Duodenal mucosa (tissue), 2 donors: ENCODE data around the gene TBL2.
A peak's percentile ranks its signal among the peaks of the same experiment; 100 is the strongest.
"Not testable (repeated sequence)": the region's sequence is repeated elsewhere in the genome, so short reads cannot be mapped to it uniquely, and the experiment has no call there.

Source experiments
- H3K27ac ChIP-seq: one replicate; pipeline ENCODE4 v1.7.0; 2013; ENCODE audit warnings: low read depth, low read length
- H3K27me3 ChIP-seq, 2 donors: one replicate each; pipeline ENCODE4 v1.7.0; 2013; ENCODE audit warnings: low read length in 2 of 2, control low read depth in 1 of 2; ENCODE audit not compliant: insufficient read depth in 2 of 2, control insufficient read depth in 1 of 2
- H3K36me3 ChIP-seq, 2 donors: one replicate each; pipeline ENCODE4 v1.7.0; 2013; ENCODE audit warnings: low read length in 2 of 2, control low read depth in 1 of 2; ENCODE audit not compliant: insufficient read depth in 2 of 2, control insufficient read depth in 1 of 2
- H3K4me1 ChIP-seq, 2 donors: one replicate each; pipeline ENCODE4 v1.7.0; 2013; ENCODE audit warnings: low read length in 2 of 2, control low read depth in 1 of 2; ENCODE audit not compliant: insufficient read depth in 2 of 2, control insufficient read depth in 1 of 2
- H3K4me3 ChIP-seq, 2 donors: one replicate each; pipeline ENCODE4 v1.7.0; 2013; ENCODE audit warnings: low read length in 2 of 2, low read depth in 1 of 2
- H3K9ac ChIP-seq, 2 donors: one replicate each; pipeline ENCODE4 v1.7.0; 2013; ENCODE audit warnings: low read length in 2 of 2, low read depth in 1 of 2
- H3K9me3 ChIP-seq, 2 donors: one replicate each; pipeline ENCODE4 v1.7.0; 2013; ENCODE audit warnings: low read length in 2 of 2, control low read depth in 1 of 2; ENCODE audit not compliant: control insufficient read depth in 1 of 2

The TBL2 gene

GRCh38 chr7:73619394-73619793, 41.0 kb upstream of the TBL2 start:
- not testable (repeated sequence) for H3K36me3 ChIP-seq, H3K4me3 ChIP-seq, H3K9ac ChIP-seq, H3K9me3 ChIP-seq, H3K27ac ChIP-seq
- H3K4me1 ChIP-seq: peaks cover 7 to 18% of the 10 kb centered on the region in 2 donors
- peaks cover 3 to 10% of the 10 kb centered on the region in 2 donors for H3K27me3 ChIP-seq

DNA sequence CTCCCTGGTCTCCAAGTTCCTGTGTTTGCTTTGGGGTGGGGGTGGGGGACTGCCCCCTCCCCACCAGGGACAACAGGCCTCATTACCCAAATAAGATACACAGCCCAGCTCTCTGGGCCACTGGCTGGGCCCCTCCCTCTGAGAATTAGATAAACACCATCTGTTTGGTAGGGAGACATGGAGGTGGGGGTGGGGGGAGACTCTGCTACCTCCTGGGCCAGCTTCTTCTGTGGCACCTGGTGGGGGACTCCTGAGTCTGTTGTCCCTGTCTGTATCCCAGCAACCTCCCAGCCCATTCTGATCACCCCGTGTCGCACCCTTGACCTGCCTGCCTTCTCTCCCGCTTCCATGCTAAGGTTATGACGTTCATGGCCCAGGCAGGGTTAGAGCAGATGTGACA, 40.2 kb upstream of the TBL2 start:
- Histone ChIP-seq H3K9me3 (no peaks in the 10 kb centered on the region), H3K9ac (no peak overlapping the region), H3K27ac (no peak overlapping the region), H3K4me3 (no peak overlapping the region), H3K27me3 (peaks cover 3 to 9% of the 10 kb centered on the region in 2 donors), H3K4me1 (peaks cover 15 to 26% of the 10 kb centered on the region in 2 donors), H3K36me3 (peaks cover 0 to 7% of the 10 kb centered on the region in 2 donors)

DNA sequence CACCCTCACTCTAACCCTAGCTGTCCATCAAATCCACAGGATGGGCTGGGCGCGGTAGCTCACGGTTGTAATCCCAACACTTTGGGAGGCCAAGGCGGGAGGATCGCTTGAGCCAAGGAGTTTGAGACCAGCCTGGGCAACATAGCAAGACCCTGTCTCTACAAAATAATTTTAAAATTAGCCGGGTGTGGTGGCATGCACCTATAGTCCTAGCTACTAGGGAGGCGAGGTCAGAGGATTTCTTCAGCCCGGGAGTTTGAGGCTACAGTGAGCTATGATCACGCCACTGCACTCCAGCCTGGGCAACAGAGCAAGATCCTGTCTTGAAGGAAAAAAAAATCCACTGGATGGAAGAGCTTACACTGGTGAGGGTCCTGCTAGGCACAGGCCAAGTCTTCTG, 39.1 kb upstream of the TBL2 start:
- H3K9me3 ChIP-seq, H3K36me3 ChIP-seq, H3K4me3 ChIP-seq, H3K9ac ChIP-seq, H3K27me3 ChIP-seq, H3K27ac ChIP-seq: not testable (repeated sequence)
- peaks cover 17 to 27% of the 10 kb centered on the region in 2 donors for H3K4me1 ChIP-seq

DNA sequence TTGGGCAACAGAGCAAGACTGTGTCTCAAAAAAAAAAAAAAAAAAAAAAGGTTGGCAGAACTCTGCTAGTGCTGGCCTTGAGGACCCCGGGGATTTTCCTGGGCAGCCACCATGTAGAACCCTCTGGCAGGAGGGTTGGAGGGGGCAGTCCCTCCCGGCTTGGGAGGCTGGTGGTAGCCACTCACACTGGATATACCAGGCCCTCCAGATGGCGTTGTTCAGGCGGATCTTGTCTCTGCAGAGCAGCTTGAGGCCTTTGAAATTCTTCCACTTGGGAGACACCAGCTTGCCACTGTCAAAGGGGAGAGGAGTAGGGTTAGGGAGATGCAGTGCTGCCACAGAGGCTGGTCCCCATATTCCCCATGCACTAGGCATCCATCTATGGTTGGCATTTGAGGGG, 37.5 kb upstream of the TBL2 start:
- Histone ChIP-seq H3K9me3 (no peaks in the 10 kb centered on the region), H3K4me1 (peaks cover 17 to 32% of the 10 kb centered on the region in 2 donors), H3K4me3 (no peak overlapping the region), H3K27me3 (no peaks in the 10 kb centered on the region), H3K9ac (no peak overlapping the region), H3K27ac (no peak overlapping the region), H3K36me3 (peaks cover 0 to 7% of the 10 kb centered on the region in 2 donors)

GRCh38 chr7:73614937-73615336, 36.6 kb upstream of the TBL2 start:
- not testable (repeated sequence) for H3K9me3 ChIP-seq, H3K27me3 ChIP-seq, H3K27ac ChIP-seq, H3K9ac ChIP-seq, H3K4me3 ChIP-seq, H3K36me3 ChIP-seq
- peaks cover 17 to 32% of the 10 kb centered on the region in 2 donors for H3K4me1 ChIP-seq

DNA sequence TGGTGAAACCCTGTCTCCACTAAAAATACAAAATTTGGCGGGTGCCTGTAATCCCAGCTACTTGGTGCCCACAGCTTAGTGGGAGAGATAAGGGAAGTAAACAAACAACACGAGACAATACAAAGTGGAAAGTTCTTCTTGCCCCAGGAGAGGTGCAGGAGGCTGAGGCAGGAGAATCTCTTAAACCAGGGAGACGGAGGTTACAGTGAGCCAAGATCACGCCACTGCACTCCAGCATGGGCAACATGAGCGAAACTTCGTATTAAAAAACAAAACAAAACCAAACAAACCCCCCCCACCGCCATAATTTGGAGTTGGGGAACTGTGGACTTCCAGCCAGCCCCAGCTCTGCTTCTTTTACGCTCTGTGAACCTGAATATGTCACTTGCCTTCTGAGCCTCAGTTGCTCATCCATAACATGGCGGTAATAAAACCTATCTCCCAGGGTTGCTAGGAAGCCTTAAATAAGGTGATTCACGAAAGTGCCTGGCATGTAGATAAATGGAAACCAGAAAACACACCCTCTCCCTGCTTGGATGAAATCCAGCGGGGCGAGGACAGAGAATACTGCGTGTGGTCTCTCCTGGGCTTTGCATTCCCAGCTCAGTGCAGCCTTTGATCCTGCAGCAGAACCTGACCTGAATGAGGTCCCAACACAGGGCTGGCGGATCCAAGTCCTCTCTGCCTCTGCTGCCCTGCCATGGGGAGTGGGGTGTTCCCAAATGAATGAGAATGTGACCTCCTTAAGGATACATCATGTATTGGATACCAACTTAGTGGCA, 35.8 kb upstream of the TBL2 start:
- Histone ChIP-seq H3K9me3 (no peaks in the 10 kb centered on the region), H3K36me3 (peaks cover 0 to 11% of the 10 kb centered on the region in 2 donors), H3K9ac (no peak overlapping the region), H3K4me1 (peaks cover 17 to 32% of the 10 kb centered on the region in 2 donors), H3K4me3 (no peak overlapping the region), H3K27me3 (no peaks in the 10 kb centered on the region), H3K27ac (no peak overlapping the region)

DNA sequence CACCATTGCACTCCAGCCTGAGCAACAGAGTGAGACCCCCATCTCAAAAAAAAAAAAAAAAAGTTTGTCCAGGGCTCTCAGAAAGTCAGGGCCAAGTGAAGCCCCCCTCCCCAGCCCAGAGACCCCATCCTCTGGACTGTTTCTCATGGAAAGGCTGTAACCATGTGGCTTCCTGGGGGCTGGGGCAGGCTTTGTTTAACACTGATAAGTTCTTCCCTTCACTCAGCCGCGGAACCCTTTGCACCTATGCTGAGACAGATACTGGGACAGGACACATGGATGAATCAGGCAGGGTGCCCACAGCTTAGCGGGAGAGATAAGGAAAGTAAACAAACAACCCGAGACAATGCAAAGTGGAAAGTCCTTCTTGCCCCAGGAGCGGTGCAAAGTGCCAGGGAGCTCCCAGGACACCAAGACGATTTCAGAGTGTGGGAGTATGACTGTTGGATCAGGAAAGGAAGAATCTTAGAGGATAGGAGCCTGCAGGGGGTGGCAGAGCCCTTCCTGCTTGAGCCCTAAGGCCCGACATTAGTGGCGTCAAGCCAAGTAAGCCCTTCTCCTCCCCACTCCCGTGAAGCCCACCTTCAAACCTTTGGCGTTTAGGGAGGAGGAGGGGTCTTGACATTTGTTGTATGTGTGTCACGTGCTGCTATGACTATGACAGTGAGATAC, 34.4 kb upstream of the TBL2 start:
- Histone ChIP-seq H3K4me3 (peak overlapping the region in 1 of 2 donors; percentile 40), H3K9me3 (no peaks in the 10 kb centered on the region), H3K36me3 (peaks cover 0 to 7% of the 10 kb centered on the region in 2 donors), H3K4me1 (peaks cover 17 to 32% of the 10 kb centered on the region in 2 donors), H3K27ac (no peak overlapping the region), H3K9ac (no peak overlapping the region), H3K27me3 (no peaks in the 10 kb centered on the region)

DNA sequence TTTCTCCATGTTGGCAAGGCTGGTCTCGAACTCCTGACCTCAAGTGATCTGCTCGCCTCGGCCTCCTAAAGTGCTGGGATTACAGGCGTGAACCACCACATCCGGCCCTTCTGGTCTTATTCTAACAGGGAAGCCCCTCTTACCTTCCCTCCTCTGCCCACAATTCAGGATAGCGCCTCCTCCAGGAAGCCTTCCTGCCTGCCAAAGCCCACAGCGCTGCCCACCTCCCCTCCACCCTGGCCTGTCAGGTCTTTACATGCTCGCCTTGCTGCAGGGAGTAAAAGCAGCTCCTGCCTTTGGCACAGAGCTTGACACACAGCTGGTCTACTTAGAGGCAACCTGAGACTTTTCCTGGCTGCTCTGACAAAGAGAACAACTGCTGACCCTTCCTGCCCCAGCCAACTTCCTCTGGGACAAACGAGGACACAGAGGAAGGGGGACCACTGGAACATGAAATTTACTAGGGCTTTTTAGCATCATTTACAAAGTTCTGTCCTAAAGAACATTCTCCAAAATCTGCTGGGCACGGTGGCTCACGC, 32.7 kb upstream of the TBL2 start:
- peaks cover 0 to 7% of the 10 kb centered on the region in 2 donors for H3K36me3 ChIP-seq
- H3K27me3 ChIP-seq: peaks cover 0 to 3% of the 10 kb centered on the region in 2 donors
- no peak overlapping the region for H3K4me3 ChIP-seq
- H3K9me3 ChIP-seq: no peaks in the 10 kb centered on the region
- H3K4me1 ChIP-seq: peaks cover 17 to 32% of the 10 kb centered on the region in 2 donors
- H3K9ac ChIP-seq: no peak overlapping the region
- no peak overlapping the region for H3K27ac ChIP-seq

GRCh38 chr7:73610105-73610504, 31.7 kb upstream of the TBL2 start:
- no peak overlapping the region for H3K27ac ChIP-seq
- H3K36me3 ChIP-seq: peaks cover 0 to 4% of the 10 kb centered on the region in 2 donors
- peaks cover 0 to 3% of the 10 kb centered on the region in 2 donors for H3K27me3 ChIP-seq
- no peak overlapping the region for H3K9ac ChIP-seq
- H3K4me3 ChIP-seq: no peak overlapping the region
- H3K9me3 ChIP-seq: no peaks in the 10 kb centered on the region
- H3K4me1 ChIP-seq: peaks cover 15 to 28% of the 10 kb centered on the region in 2 donors

- not testable (repeated sequence) for H3K9me3 ChIP-seq, H3K9ac ChIP-seq, H3K4me1 ChIP-seq, H3K27me3 ChIP-seq, H3K27ac ChIP-seq, H3K4me3 ChIP-seq, H3K36me3 ChIP-seq
Measured at GRCh38 chr7:73607692-73607983, 29.3 kb upstream of the TBL2 start.
